GM18517 (cell line): ENCODE results near the gene GPR173.

Experiments
- ATAC-seq: cut with Tn5 transposase; IDR thresholded peaks from one replicate; pipeline ENCODE4 v1.9.1; 2021; ENCODE audit warnings: mild to moderate bottlenecking, moderate library complexity; ENCODE audit not compliant: unreplicated experiment

Gene GPR173

GRCh38 chrX:53048169-53049126 is at the start of gene GPR173:
Gene GPR173 (plus strand): TSS chrX:53048789. CDS start chrX:53076622, 27,833 bp downstream.
- no peak for ATAC-seq

- no peak for ATAC-seq
These were observed 48.0 kb upstream of the GPR173 start for GRCh38 chrX:53000447-53001135.

GRCh38 chrX:53001958-53002357 is 46.6 kb upstream of the GPR173 start:
- no peak for ATAC-seq

- no peak for ATAC-seq
These were observed 45.5 kb upstream of the GPR173 start for GRCh38 chrX:53003111-53003510.

- no peak for ATAC-seq
These were observed 44.6 kb upstream of the GPR173 start for GRCh38 chrX:53004038-53004437.

- no peak for ATAC-seq
These were observed 43.8 kb upstream of the GPR173 start for GRCh38 chrX:53004811-53005210.

- no peak for ATAC-seq
These were observed 43.3 kb upstream of the GPR173 start for GRCh38 chrX:53005327-53005726.

- ATAC-seq: no peak
These were observed 39.6 kb upstream of the GPR173 start for GRCh38 chrX:53009032-53009431.

- ATAC-seq: no peak
These were observed 35.3 kb upstream of the GPR173 start for GRCh38 chrX:53013291-53013690.

GRCh38 chrX:53018627-53019026 is 30.0 kb upstream of the GPR173 start:
- ATAC-seq: no peak

- no peak for ATAC-seq
These were observed 26.2 kb upstream of the GPR173 start for GRCh38 chrX:53022381-53022780.

- no peak for ATAC-seq
These were observed 19.9 kb upstream of the GPR173 start for GRCh38 chrX:53028678-53029077.

- ATAC-seq: no peak
These were observed 17.2 kb upstream of the GPR173 start for GRCh38 chrX:53031380-53031779.

- no peak for ATAC-seq
These were observed 12.4 kb upstream of the GPR173 start for GRCh38 chrX:53036149-53036548.

- ATAC-seq: no peak
These were observed 9.4 kb upstream of the GPR173 start for GRCh38 chrX:53039236-53039635.

- no peak for ATAC-seq
These were observed 3.6 kb upstream of the GPR173 start for GRCh38 chrX:53044995-53045394.

- ATAC-seq: no peak
These were observed 1.4 kb upstream of the GPR173 start for GRCh38 chrX:53047228-53047627.

- ATAC-seq: no peak
These were observed 533 bp downstream of the GPR173 start for GRCh38 chrX:53049127-53049517.

GRCh38 chrX:53050841-53051240 is 2.3 kb downstream of the GPR173 start:
- ATAC-seq: no peak

- ATAC-seq: no peak
These were observed 6.8 kb downstream of the GPR173 start for GRCh38 chrX:53055244-53055849.

GRCh38 chrX:53056292-53056691 is 7.7 kb downstream of the GPR173 start:
- no peak for ATAC-seq

GRCh38 chrX:53065104-53065503 is 16.5 kb downstream of the GPR173 start:
- ATAC-seq: no peak
